HCT116 (cell line): ENCODE measurements around the gene CCL17. TPM values are rescaled to one million over a fixed set of nuclear protein-coding genes. Genes with fewer than 3 reads are reported as not detected.

Experiments
- ATAC-seq: fragments of 200-7000 bp; cut with Tn5 transposase; 2 replicates; pipeline ENCODE4 v1.9.1; 2020; ENCODE audit warnings: mild to moderate bottlenecking, moderate library complexity
- BruUV-seq: library from RNA; stranded (reverse); fragments of 400-500 nt; replicated peaks from 2 replicates; lab custom pipeline; 2021; lab: Mats Ljungman, UMichigan
- CTCF ChIA-PET: fragments of 300-600 bp; sonication (Branson Sonifier 250); formaldehyde crosslinking; loops from one replicate; lab custom pipeline; 2021; ENCODE audit warnings: antibody characterized with exemption; lab: Charles Lee
- POLR2A ChIA-PET: fragments of 300-600, 350-600 bp; sonication (Branson Sonifier 250); formaldehyde crosslinking; loops from one replicate; lab custom pipeline; 2021; ENCODE audit warnings: antibody characterized with exemption; lab: Charles Lee
- RAD21 ChIA-PET, 2 experiments: fragments of 300-600 bp; sonication (Branson Sonifier 250); formaldehyde crosslinking; loops; one replicate each; lab custom pipeline; 2023; ENCODE audit warnings: low total read pairs in 2 of 2; ENCODE audit not compliant: uncharacterized antibody in 2 of 2, unreplicated experiment in 2 of 2, low non-redundant PET in 1 of 2; lab: Charles Lee
- DNase-seq: peaks from one replicate; pipeline ENCODE4 v3.0.0-alpha.2; 2010; ENCODE audit warnings: low read depth, low spot score
- H2AFZ ChIP-seq: fragments of 200-600 bp; shearing (Covaris generic), sonication (generic); 2 replicates; pipeline ENCODE4 v1.6.1; 2017; ENCODE audit warnings: low read depth, mixed run types, mixed read lengths, antibody characterized with exemption, low read length; ENCODE audit not compliant: poor library complexity, severe bottlenecking
- H3K27ac ChIP-seq: 2 replicates; pipeline ENCODE4 v1.5.1; 2012; ENCODE audit warnings: low read depth, low read length
- H3K27me3 ChIP-seq: fragments of 200-600 bp; sonication (generic); 2 replicates; pipeline ENCODE4 v1.6.1; 2016; ENCODE audit warnings: mixed run types, low read length, mixed read lengths; ENCODE audit not compliant: insufficient read depth
- H3K36me3 ChIP-seq, 2 experiments: fragments of 200-500 bp in 1 of 2; fragments of 200-600 bp in 1 of 2; sonication (Bioruptor generic) in 1 of 2; sonication (generic) in 1 of 2; 2 replicates each; pipeline versions ENCODE4 v1.5.1 to v1.6.1; 2014 to 2016; ENCODE audit warnings: low read length in 2 of 2, inconsistent platforms in 1 of 2, mixed read lengths in 1 of 2, mixed run types in 1 of 2; ENCODE audit not compliant: insufficient read depth in 2 of 2, control insufficient read depth in 1 of 2
- H3K4me1 ChIP-seq, 2 experiments: fragments of 200-600 bp in 1 of 2; sonication (generic) in 1 of 2; 2 replicates each; pipeline versions ENCODE4 v1.5.1 to v1.6.1; 2012 to 2017; ENCODE audit warnings: low read length in 2 of 2, inconsistent platforms in 1 of 2, mild to moderate bottlenecking in 1 of 2, mixed read lengths in 1 of 2, mixed run types in 1 of 2, moderate library complexity in 1 of 2; ENCODE audit not compliant: insufficient read depth in 2 of 2, control insufficient read depth in 1 of 2
- H3K4me2 ChIP-seq: fragments of 200-600 bp; sonication (generic); 2 replicates; pipeline ENCODE4 v1.6.1; 2017; ENCODE audit warnings: mixed run types, low read length, mixed read lengths
- H3K4me3 ChIP-seq, 2 experiments: fragments of 200-600 bp in 1 of 2; sonication (generic) in 1 of 2; replicated peaks in 1 of 2; 2 replicates each; pipeline ENCODE4 v1.5.1; 2011 to 2016; ENCODE audit warnings: low read length in 2 of 2, control low read depth in 1 of 2, low read depth in 1 of 2, mild to moderate bottlenecking in 1 of 2, mixed read lengths in 1 of 2, mixed run types in 1 of 2
- H3K79me2 ChIP-seq: fragments of 200-600 bp; sonication (generic); 2 replicates; pipeline ENCODE4 v1.6.1; 2017; ENCODE audit warnings: mild to moderate bottlenecking, mixed run types, low read length, moderate library complexity, mixed read lengths; ENCODE audit not compliant: insufficient read depth
- H3K9ac ChIP-seq: fragments of 200-600 bp; sonication (generic); 2 replicates; pipeline ENCODE4 v1.6.1; 2016; ENCODE audit warnings: low read length, mixed read lengths
- H3K9me2 ChIP-seq: fragments of 200-600 bp; sonication (generic), shearing (Covaris generic); 2 replicates; pipeline ENCODE4 v1.6.1; 2017; ENCODE audit warnings: mixed run types, mild to moderate bottlenecking, moderate library complexity; ENCODE audit not compliant: insufficient read depth
- H3K9me3 ChIP-seq, 2 experiments: fragments of 200-500 bp in 1 of 2; fragments of 200-600 bp in 1 of 2; sonication (Bioruptor generic) in 1 of 2; sonication (generic) in 1 of 2; 2 replicates each; pipeline ENCODE4 v1.6.1; 2014 to 2017; ENCODE audit warnings: low read length in 2 of 2, mixed read lengths in 2 of 2, inconsistent platforms in 1 of 2, low read depth in 1 of 2, mild to moderate bottlenecking in 1 of 2, mixed run types in 1 of 2, moderate library complexity in 1 of 2; ENCODE audit not compliant: control insufficient read depth in 1 of 2, insufficient read depth in 1 of 2
- H4K20me1 ChIP-seq: fragments of 200-600 bp; sonication (generic), shearing (Covaris generic); 2 replicates; pipeline ENCODE4 v1.6.1; 2017; ENCODE audit warnings: mixed run types, mild to moderate bottlenecking, moderate library complexity; ENCODE audit not compliant: insufficient read depth
- ATF3 ChIP-seq: IDR thresholded peaks from 2 replicates; pipeline ENCODE4 v1.6.1; 2012
- CEBPB ChIP-seq: IDR thresholded peaks from 2 replicates; pipeline ENCODE4 v1.6.1; 2012; ENCODE audit warnings: low read depth
- CTCF ChIP-seq, 3 experiments: fragments of 200-600 bp in 1 of 3; sonication (generic) in 1 of 3; IDR thresholded peaks in 2 of 3; conservative IDR thresholded peaks in 1 of 3; 2 replicates each; pipeline ENCODE4 v1.5.1; 2012 to 2017; ENCODE audit warnings: low read depth in 2 of 3, low read length in 2 of 3, antibody characterized with exemption in 1 of 3, borderline replicate concordance in 1 of 3, control low read depth in 1 of 3, mild to moderate bottlenecking in 1 of 3, mixed read lengths in 1 of 3, mixed run types in 1 of 3, moderate library complexity in 1 of 3; ENCODE audit not compliant: insufficient read depth in 1 of 3
- EGR1 ChIP-seq: IDR thresholded peaks from 2 replicates; pipeline ENCODE4 v1.6.1; 2012; ENCODE audit warnings: low read depth
- ELF1 ChIP-seq: IDR thresholded peaks from 2 replicates; pipeline ENCODE4 v1.6.1; 2012; ENCODE audit warnings: low read depth, borderline replicate concordance
- EZH2phosphoT487 ChIP-seq: fragments of 200-600 bp; IDR thresholded peaks from 2 replicates; pipeline ENCODE4 v1.6.1; 2018; ENCODE audit warnings: antibody characterized with exemption, borderline replicate concordance
- POLR2AphosphoS5 ChIP-seq: IDR thresholded peaks from 2 replicates; pipeline ENCODE4 v1.6.1; 2011; ENCODE audit warnings: mild to moderate bottlenecking, low read depth, low read length, moderate library complexity
- REST ChIP-seq: IDR thresholded peaks from 2 replicates; pipeline ENCODE4 v1.6.1; 2012; ENCODE audit warnings: low read depth
- SIN3A ChIP-seq: IDR thresholded peaks from 2 replicates; pipeline ENCODE4 v1.6.1; 2012; ENCODE audit warnings: low read depth
- intact Hi-C: fragments of 100-400 bp; cut with micrococcal nuclease; formaldehyde crosslinking; loops from 2 replicates; pipeline ENCODE4 v1.10.0; 2022
- total RNA-seq: library from RNA; stranded (reverse); gene quantifications from one replicate; pipeline ENCODE4 v1.2.1, GENCODE V29; 2021; ENCODE audit not compliant: unreplicated experiment

The CCL17 gene
- total RNA-seq, 1 experiment from 2014 or later, result not detected

- intact Hi-C loops, result no loop called here
- POLR2A ChIA-PET, result interaction anchor here (0.7 kb wide), 1 partner anchor 402 kb away, joined by 3 read pairs; no protein-coding TSS in a partner anchor
- no peaks in the 10 kb centered on the region for H3K9me3 ChIP-seq
- no peaks in the 10 kb centered on the region for H3K79me2 ChIP-seq
- H3K4me3 ChIP-seq, result no peak overlapping the region
- H3K27me3 ChIP-seq, result 0 out of 2 replicates have a peak, but pooled peaks cover 3% of the 10 kb centered on the region
- H3K36me3 ChIP-seq, result no peaks in the 10 kb centered on the region
- CTCF ChIA-PET, result interaction anchor here (1.0 kb wide), 1 partner anchor 74 kb away, joined by 3 read pairs; no protein-coding TSS in a partner anchor
- H3K9me2 ChIP-seq, result no peaks in the 10 kb centered on the region
- H3K9ac ChIP-seq, result no peak overlapping the region
- BruUV-seq, result no TSS peak
- H3K4me2 ChIP-seq, result no peak overlapping the region
- DNase-seq (no peak), ATAC-seq (no peak)
- no peaks in the 10 kb centered on the region for H3K4me1 ChIP-seq
- TF ChIP-seq POLR2AphosphoS5 (no peak), SIN3A (no peak), CTCF (IDR thresholded peaks at IDR 0.05 in 2 of 3, conservative IDR thresholded peaks at IDR 0.05 in 1 of 3; ENCODE audit: borderline replicate concordance in 1 of 3, insufficient read depth in 1 of 3, low read depth in 2 of 3, low read length in 2 of 3) (no peak), REST (no peak), EGR1 (no peak), ELF1 (no peak), ATF3 (no peak), CEBPB (no peak), EZH2phosphoT487 (no peak)
- no peak overlapping the region for H2AFZ ChIP-seq
- H4K20me1 ChIP-seq, result no peaks in the 10 kb centered on the region
- H3K27ac ChIP-seq, result no peak overlapping the region
- RAD21 ChIA-PET, result no interaction called here
Observed at GRCh38 chr16:57390636-57391295, 13.8 kb upstream of the CCL17 start.
